ENCODE measurements around the gene LLCFC1.
"Not testable (repeated sequence)": the region's sequence is repeated elsewhere in the genome, so short reads cannot be mapped to it uniquely, and the experiment has no call there.

Gene LLCFC1

DNA sequence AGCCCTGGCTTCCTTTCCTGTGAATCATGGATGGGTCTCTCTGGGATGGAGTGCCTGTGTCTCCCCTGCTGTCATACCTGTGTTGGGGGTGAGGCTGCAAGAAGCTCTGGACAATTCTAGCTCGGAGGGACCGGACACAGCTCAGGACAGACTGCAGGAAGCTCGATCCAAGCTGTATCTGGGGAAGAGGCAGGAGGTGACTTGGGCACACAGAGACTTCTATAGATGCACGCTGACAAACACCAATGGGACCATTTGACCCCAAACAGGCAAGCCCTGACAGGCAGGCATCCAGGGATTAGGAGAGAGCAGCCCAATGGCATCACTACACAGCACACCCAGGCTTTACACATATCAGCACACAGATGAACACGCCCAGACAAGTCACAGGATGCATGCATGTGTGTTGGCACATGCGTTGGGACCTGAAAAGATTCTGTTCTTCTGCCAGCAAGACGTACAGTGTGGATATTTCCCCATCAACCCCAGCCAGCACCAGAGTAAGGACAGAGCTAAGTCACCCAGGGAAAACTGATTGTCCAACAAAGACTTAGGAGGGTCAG, 4.5 kb downstream of the LLCFC1 start:
- DNase-seq: no peak

DNA sequence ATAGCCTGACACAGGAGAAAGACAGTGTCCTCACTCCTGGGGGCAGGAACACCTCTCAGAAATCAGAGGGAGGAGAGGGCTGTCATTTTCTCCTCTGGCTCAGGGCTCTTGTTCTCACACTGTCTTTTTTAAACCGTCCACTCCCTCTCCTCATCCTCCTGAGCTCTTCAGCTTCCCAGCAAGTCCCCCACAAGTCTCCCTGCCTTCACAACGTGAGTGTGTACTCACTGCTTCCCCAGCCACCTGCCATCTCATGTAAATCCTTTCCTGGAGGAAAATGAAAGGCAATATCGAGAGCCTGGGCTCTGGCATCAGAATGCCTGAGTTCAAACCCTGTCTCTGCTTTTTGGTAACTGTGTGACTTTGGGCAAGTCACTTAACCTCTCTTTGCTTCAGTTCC, 5.7 kb downstream of the LLCFC1 start:
- DNase-seq: no peak

DNA sequence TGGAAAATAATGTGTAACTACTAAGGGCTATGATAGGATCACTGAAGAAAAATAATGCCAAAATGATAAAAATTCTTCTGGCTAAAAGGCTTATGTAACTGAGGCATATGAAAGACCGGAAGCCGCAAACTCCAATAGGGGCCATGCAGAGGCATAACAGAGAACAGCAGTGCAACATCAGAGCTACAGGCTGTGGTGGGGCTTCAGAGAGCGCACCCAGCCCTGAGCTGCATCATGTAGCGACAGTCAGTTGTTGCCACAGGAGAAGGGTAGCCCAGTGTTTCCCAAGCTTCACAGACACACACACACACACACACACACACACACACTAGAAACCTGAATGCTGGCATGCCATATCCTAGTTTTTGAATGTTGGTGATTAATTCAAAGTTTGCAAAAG, 9.3 kb downstream of the LLCFC1 start:
- DNase-seq: no peak

DNA sequence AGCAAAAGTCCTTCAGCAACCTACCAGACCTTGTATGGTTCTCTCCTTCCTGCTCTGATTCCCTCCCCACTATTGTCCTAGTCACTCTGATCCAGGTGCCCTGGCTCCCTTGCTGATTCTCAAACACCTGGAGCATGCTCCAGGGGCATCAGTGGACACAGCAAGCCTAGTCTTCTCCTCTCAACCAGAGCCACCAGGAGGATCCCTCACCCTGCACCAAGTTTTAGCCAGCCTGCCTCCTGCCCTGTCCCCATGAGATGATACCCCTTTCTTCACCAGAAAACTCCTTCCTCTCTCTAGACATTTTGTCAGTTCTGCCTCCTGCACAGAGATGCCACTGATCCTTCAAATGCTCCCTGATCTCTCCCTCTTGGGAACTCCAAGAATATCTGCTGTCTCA, 11.0 kb downstream of the LLCFC1 start:
- DNase-seq: no peak

DNA sequence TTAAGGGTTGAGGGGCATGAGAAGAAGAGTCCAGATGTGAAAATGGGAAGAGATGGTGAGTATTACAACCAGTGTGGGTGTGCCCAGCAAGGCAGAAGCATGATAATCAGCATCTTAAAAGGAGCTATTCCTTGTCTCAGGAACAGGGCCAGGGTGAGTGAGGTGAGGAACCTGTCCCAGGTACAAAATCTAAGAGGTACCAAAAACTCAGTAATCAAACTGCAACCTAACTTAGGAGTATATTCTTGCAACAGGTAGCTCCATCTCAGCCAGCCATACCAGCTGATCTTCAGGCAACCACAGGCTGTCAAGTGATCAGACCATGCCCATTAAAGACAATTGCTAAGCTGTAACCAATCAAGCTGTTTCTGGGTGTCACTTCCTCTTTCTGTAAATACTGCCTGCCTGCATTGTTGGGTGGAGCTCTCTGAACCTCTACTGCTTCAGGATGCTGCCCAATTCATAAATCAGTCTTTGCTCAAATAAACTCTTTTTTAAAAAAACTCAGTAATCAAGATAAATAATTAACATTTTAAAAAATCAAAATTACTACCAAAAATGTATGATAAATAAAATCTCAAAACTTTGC, 15.5 kb downstream of the LLCFC1 start:
- no peak for DNase-seq

DNA sequence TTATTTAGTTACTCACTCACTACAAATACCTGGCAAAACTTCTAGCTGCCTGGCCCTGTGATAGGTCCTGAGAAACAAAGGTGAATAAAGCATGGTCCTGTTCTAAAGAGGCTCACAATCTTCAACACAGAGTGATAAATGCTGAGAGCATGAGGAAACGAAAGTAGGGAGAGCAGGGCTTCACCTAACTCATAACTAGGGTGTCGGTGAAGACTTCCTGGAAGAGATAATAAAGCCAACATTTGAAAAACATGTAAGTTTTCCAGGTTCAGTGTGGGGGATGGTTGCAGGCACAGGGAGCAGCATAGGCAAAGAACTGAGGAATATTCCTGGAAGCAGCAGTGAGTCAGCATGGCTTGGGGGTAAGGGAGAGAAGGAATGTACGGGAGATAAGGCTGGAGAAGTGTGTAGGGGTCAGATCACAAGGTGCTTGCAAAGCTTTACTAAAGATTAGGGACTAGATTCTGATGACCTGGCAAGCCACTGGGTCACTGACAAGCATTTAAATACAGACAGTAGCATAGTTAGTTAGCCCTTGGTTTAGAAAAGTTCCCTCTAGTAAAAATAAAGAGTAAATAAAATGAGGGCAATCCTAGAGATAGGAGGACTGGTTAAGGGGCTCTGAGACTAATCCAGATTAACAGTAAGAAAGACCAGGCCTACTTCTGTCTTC, 17.8 kb downstream of the LLCFC1 start:
- no peak for DNase-seq

DNA sequence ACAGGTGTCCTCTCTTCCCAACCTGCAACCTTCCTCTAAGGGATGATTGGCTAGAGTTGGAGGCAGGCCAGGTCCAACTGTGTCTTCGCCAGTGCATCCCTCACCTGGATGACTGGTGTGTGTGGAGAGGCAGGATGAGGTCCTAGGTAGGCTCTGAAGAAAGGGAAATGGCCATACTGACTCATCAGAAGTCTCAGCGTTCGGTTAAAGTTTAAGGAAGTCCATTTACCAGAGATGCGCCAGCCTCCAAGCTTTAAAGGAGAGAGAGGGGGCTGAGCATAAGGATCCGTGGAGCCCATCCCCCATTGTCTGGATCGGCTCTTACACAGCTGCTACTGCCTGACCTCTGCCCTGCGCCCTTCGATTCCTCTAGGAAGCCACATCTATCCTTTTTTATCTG, 18.4 kb downstream of the LLCFC1 start:
- DNase-seq: no peak

DNA sequence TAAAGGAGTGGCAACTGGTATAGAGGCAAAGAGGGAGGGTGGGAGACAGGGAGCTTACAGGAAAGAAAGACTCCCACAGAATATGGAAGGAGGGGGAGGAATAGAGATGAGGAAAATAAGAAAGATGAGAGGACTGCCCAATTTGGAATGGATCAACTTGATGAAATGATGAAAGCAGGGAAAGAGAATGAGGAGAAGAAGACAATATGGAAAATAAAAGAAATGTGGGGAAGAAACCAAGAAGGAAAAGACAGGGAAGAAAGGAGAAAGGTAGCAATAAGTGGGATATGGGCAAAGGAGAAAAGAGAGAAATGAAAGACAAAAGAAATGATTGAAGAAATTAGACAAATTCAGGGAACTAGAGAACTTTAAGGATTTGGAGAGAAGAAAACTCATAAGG, 19.9 kb downstream of the LLCFC1 start:
- DNase-seq: no peak

DNA sequence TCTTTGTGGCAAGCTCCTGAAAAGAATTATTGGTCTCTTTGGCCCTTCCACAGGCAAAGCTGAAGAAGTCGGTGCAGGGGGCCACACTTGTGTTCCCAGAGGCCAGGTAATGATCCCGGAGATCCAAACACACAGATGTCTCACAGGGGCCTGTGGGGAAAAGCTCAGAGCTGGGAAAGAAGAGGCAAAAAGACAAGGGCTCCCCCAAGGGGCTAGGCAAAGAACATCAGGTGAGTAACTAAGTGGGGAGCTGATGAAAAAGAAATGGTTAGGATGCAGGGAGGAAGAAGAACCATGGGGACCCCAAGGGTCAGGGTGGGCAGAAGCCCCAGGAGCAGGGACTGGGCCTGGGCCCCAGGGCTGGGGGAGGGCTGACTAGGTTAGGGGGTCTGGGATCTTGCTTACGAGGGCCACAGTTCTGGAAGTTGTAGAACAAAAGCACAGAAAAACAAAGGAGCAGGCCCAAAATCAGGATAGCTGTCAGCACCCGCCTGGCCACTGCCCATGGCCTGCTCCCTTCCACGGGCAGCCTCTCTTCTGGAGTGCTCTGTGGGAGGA, 21.8 kb downstream of the LLCFC1 start:
- DNase-seq: no peak

DNA sequence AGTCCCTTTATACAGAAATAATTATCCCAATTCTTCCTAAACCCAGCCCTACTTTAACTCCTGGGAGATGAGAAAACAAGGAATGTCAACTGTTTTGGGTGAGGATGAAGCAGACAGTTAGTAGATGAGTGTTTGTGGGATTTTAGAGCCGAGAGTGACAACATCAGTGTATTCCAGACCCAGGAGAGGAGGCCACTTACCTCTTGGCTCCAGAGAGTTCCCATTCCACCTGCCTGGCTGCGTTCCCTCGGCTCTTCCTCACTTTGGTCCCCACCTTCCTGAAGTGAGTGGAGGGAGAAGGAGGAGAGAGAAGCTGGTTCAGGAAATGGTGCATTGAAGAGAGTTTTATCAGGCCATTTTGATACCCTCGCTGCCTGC, 22.3 kb downstream of the LLCFC1 start:
- DNase-seq: no peak

DNA sequence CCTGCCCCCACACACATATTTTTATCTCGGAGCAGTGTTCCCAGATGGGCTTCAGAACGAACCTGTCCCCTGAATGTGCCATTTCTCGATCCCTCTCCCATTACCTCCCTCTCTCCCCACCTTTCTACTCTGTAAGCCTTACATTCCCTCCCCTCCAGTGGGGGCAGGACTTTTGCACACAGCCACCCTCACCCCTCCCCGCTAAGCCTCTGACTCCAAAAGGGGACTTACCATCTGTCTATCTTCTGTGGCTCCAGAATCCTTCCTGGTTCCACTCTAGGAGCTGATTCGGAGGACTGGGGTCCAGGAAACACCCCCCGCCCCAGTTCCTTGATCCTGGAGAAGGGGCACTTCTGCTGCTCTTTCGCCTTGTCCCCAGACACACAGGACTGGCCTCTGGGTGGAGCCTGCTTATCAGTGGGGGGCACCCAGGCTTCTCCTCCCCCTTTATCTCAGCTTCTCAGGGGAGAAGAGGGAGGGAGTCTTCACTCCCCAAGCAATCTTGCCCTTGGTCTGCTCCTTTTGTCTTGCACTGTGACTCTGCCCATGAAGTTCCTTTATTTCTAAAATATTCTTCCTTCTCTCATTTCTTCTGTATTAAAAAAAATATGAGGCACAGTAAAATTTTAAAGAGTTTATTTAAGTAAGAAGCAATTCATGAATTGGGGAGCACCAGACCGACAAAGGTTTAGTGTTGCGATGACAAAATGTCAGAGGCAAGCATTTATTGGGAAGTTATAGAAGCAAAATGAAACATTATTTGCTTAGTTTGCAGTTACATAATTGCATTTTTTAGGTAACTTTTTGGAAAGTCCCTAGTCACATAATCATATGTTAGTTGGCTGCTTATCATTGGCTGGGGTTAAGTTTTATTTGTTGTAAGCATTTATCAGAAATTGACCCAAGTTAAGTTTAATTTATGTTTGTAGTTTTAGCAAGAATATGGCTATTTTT, 23.0 kb downstream of the LLCFC1 start, which contains the start of gene KEL:
Gene KEL, minus strand, starts transcription at position 391 of the 954 bp plus-strand sequence. Its CDS starts 157 bp downstream, at position 234.
- DNase-seq: no peak

DNA sequence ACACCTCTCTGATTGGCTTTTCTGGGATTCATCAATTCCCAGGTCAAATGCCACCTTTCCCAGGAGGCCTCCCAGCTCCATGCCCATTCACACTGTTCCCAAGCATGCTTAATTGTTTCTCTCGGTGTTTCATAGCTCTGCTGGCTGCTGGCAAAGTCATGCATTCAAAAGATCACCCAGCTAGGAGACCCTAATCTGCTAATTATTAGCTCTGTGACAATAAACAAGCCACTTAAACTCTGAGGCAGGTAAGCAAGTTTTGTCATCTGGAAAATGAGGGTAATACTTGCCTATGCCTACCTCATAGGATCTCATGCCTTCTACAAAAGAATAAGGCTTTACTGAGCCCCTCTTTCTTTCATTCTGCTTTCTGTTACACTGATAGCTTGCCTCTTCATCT, 23.7 kb downstream of the LLCFC1 start:
- no peak for DNase-seq

DNA sequence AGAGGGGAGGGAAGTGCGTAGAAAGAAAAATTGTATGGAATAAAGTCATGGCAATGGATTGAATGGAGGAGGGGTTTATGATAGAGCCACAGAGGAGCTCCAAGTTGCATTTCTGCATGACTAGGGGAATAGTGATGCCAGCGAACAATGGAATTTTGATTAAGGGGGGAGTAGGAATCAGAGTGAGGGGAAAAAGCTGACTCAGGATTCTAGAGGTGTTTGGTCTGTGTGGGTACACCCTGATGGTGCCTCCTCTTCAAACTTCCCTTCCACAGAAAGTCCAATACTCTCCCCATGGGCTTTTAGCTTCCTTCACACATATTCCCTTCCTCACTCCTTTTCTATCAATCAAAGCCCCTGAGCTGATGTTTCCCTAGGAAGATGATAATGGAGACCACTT, 24.7 kb downstream of the LLCFC1 start:
- DNase-seq: no peak

DNA sequence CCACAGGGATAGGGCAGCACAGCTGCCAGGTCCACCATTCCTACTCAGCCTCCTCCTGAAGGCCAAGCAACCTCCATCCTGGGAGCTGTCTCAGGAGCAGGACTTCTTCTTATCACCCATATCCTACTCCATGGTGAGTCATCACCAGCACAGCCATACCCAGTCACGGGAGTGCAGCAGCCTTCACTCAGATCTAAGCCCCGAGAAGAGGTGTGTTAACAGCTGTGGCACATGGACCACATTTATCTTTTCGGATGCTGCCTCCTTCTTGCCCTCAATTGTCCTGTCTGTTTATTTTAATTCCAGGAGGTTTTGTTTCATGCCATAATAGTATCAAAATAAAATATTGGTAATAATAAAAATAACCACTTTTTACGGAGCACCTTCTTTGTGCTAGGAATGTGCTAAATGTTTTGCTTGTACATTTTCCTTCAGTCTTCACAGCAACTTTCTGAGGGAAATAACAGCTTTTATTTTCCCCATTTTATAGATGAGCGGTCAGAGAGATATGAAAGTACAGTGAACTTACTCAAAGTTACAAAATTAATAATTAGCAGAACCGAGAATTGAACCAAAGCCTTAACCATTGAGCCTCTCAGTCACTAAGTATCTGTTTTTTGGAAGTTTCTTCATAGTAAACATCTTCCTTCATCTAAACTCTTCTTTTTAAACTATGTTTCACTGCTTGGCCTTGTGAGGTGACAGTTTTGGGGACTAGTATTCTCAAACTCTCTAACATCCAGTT, 25.4 kb downstream of the LLCFC1 start:
- DNase-seq: no peak

DNA sequence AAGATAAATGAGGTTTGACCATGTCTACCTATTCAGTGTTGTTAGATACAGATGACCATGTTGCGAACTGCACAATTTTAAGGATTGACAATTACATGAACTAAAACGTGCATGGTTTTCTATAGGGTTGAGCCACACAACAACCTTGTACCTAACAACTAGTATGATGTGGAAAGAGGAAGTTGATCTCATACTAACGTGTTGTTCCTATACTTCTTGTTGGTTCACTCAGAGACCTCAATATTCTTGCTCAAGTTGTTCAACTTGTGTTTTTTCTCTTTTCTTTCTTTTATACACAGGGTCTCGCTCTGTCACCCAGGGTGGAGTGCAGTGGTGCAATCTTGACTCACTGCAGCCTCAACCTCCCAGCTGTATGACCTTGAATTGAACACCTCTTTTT, 28.9 kb downstream of the LLCFC1 start:
- no peak for DNase-seq

DNA sequence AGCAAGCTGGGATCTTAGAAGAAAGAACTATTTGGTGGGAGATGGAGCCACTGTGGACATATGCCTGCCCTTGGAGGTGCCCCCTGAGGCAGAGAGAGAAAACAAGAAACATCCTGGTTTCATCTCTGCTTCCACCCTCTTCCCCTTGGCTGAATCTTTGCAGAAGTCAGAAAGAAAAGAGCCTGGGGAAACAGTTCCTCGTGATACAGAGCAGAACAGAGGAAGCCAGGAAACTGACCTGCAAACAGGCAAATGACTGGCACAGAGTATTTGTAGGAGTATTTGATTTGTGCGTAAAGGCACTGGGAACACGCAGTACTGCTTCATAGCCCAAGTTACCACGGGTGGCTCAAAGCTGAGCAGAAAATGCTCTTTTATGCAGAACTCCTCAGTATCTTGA, 29.9 kb downstream of the LLCFC1 start:
- no peak for DNase-seq

DNA sequence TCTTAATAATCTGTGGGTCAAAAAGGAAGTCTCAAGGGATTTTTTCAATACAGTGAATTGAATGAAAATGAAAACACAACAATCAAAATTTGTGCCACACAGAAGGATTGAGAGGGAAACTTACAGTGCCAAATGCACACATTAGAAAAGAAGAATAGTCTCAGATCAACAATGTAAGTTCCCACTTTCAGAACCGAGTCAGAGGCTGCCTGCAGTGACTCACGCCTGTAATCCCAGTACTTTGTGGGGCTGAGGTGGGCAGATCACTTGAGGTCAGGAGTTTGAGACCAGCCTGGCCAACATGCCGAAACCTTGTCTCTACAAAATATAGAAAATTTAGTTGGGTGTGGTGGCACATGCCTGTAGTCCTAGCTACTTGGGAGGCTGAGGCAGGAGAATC, 35.3 kb downstream of the LLCFC1 start:
- no peak for DNase-seq

DNA sequence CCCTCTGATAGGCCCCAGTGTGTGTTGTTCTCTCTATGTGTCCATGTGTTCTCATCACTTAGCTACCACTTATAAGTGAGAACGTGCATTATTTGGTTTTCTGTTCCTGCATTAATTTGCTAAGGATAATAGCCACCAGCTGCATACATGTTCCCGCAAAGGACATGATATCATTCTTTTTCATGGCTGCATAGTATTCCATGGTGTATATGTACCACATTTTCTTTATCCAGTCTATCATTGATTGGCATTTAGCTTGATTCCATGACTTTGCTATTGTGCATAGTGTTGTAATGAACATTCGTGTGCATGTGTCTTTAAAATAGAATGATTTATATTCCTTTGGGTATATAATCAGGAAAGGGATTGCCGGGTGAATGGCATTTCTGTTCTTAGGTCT, 39.1 kb downstream of the LLCFC1 start:
- not testable (repeated sequence) for DNase-seq

DNA sequence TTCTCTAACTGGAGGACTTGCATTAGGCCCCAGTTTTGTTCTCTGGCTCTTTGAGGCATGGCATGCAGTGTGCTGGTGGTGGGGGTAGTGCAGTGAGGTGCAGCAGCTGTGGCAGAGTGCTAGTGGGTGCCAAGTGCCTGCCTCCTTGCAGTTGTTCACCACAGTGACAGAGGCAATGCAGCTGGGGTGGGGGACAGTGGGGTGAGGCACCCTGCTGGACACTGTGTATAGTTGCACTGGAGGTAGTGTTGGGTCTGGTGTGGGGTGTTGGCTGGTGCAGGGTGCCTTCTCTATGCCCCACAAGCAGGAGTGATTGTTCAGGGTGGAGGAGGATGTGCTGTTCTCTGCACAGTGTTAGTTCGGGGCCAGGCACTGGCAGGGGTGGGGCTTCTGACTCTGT, 44.5 kb downstream of the LLCFC1 start:
- DNase-seq: no peak

DNA sequence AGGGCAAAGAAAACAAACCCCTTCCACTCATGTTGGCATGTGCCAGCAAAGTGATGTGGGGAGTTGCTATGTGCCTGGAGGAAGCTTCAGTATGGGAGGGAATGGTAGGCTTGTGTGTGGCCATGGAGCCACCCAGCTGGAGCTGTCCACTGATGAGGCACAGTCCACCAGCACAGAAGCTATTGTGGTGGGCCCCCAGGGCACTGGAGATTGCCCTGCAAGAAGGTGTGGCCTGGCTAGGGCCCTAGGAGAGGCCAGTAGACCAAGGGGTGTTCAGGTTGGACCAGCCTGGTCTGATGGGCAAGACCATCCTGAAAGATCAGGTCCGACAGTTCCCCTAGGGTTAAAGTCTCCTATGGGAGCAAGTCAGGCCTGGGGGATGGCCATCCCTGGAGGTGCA, 45.0 kb downstream of the LLCFC1 start:
- no peak for DNase-seq

All from NCI-H446 (cell line).